ENCODE data around the gene TBC1D10A.

GRCh38 chr22:30371981-30372380, 45.2 kb upstream of the TBC1D10A start:
- TF ChIP-seq CTCF (IDR thresholded peaks at IDR 0.05 in 2 of 3, conservative IDR thresholded peaks at IDR 0.05 in 1 of 3; ENCODE audit: borderline replicate concordance in 1 of 3, insufficient read depth in 1 of 3, low read depth in 2 of 3, low read length in 2 of 3), result no peak
- no peak for TF ChIP-seq EZH2 (IDR thresholded peaks at IDR 0.05)
- TF ChIP-seq EGR1 (IDR thresholded peaks at IDR 0.05; ENCODE audit: low read depth), result no peak
- no peak for TF ChIP-seq SRF (IDR thresholded peaks at IDR 0.05; ENCODE audit: low read depth)

All from HCT116 (cell line).